Measurements from ENCODE around the gene ZSWIM5.

DNA sequence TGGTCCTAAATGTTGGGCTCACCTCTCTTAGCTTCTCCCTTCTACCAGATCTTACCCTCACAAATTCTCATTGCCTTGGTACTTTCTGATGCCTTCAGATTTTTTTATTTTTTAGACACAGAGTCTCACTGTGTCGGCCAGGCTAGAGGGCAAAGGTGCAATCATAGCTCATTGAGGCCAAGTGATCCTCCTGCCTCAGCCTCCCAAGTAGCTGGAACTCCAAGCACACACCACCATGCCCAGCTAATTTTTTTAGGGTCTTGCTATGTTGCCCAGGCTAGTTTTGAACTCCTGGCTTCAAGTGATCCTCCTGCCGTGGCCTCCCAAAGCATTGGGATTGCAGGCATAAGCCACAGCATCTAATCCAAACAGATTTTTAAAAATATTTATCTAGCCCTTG is 69.4 kb downstream of the ZSWIM5 start:
- TF ChIP-seq, protein P1, sequence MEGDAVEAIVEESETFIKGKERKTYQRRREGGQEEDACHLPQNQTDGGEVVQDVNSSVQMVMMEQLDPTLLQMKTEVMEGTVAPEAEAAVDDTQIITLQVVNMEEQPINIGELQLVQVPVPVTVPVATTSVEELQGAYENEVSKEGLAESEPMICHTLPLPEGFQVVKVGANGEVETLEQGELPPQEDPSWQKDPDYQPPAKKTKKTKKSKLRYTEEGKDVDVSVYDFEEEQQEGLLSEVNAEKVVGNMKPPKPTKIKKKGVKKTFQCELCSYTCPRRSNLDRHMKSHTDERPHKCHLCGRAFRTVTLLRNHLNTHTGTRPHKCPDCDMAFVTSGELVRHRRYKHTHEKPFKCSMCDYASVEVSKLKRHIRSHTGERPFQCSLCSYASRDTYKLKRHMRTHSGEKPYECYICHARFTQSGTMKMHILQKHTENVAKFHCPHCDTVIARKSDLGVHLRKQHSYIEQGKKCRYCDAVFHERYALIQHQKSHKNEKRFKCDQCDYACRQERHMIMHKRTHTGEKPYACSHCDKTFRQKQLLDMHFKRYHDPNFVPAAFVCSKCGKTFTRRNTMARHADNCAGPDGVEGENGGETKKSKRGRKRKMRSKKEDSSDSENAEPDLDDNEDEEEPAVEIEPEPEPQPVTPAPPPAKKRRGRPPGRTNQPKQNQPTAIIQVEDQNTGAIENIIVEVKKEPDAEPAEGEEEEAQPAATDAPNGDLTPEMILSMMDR (IDR thresholded peaks at IDR 0.05) = no peak
- TF ChIP-seq EP300 (IDR thresholded peaks at IDR 0.05; ENCODE audit: low read depth) (no peak), POLR2A (IDR thresholded peaks at IDR 0.05) (no peak), POLR2AphosphoS5 (IDR thresholded peaks at IDR 0.05) (no peak)

Measured in transverse colon (tissue), 4 donors.